Measurements from ENCODE around the gene DRGX.

Gene DRGX

GRCh38 chr10:49414496-49414895, 18.6 kb upstream of the DRGX start:
- Histone ChIP-seq H3K36me3 (replicated peaks; ENCODE audit: insufficient read depth, low read length) (no peaks in the 10 kb centered on the region), H3K4me2 (ENCODE audit: low read depth, low read length) (no peak overlapping the region), H3K4me1 (ENCODE audit: low read length) (no peaks in the 10 kb centered on the region), H3K9me2 (replicated peaks; ENCODE audit: insufficient read depth, low read length) (no peaks in the 10 kb centered on the region), H2AFZ (ENCODE audit: low read length) (no peak overlapping the region), H3F3A (ENCODE audit: insufficient read depth, low read length) (no peaks in the 10 kb centered on the region), H4K20me1 (ENCODE audit: insufficient read depth, low read length) (no peaks in the 10 kb centered on the region), H3K79me2 (ENCODE audit: low read length) (no peaks in the 10 kb centered on the region), H3K27ac (ENCODE audit: low read length) (no peak overlapping the region), H3K27me3 (replicated peaks; ENCODE audit: insufficient read depth, low read length) (no peaks in the 10 kb centered on the region), H3K9me3 (replicated peaks; ENCODE audit: insufficient read depth, low read length) (no peaks in the 10 kb centered on the region), H3K4me3 (ENCODE audit: low read length) (no peak overlapping the region), H3K9ac (ENCODE audit: low read length) (no peak overlapping the region)
- TF ChIP-seq EZH2 (optimal IDR thresholded peaks at IDR 0.05; ENCODE audit: low read depth, low read length) (no peak), EZH2phosphoT487 (IDR thresholded peaks at IDR 0.05; ENCODE audit: low read length) (no peak)
- TF ChIP-seq, protein P1, sequence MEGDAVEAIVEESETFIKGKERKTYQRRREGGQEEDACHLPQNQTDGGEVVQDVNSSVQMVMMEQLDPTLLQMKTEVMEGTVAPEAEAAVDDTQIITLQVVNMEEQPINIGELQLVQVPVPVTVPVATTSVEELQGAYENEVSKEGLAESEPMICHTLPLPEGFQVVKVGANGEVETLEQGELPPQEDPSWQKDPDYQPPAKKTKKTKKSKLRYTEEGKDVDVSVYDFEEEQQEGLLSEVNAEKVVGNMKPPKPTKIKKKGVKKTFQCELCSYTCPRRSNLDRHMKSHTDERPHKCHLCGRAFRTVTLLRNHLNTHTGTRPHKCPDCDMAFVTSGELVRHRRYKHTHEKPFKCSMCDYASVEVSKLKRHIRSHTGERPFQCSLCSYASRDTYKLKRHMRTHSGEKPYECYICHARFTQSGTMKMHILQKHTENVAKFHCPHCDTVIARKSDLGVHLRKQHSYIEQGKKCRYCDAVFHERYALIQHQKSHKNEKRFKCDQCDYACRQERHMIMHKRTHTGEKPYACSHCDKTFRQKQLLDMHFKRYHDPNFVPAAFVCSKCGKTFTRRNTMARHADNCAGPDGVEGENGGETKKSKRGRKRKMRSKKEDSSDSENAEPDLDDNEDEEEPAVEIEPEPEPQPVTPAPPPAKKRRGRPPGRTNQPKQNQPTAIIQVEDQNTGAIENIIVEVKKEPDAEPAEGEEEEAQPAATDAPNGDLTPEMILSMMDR (IDR thresholded peaks at IDR 0.05; ENCODE audit: low read length): no peak
- no peak for DNase-seq

GRCh38 chr10:49412571-49412970, 16.7 kb upstream of the DRGX start:
- H3K36me3 ChIP-seq (replicated peaks; ENCODE audit: insufficient read depth, low read length): no peaks in the 10 kb centered on the region
- no peak overlapping the region for H3K9ac ChIP-seq (ENCODE audit: low read length)
- H3F3A ChIP-seq (ENCODE audit: insufficient read depth, low read length): no peaks in the 10 kb centered on the region
- H3K27ac ChIP-seq (ENCODE audit: low read length): no peak overlapping the region
- H4K20me1 ChIP-seq (ENCODE audit: insufficient read depth, low read length): no peaks in the 10 kb centered on the region
- H2AFZ ChIP-seq (ENCODE audit: low read length): no peak overlapping the region
- no peak for DNase-seq
- H3K4me1 ChIP-seq (ENCODE audit: low read length): no peaks in the 10 kb centered on the region
- H3K4me3 ChIP-seq (ENCODE audit: low read length): no peak overlapping the region
- H3K9me3 ChIP-seq (replicated peaks; ENCODE audit: insufficient read depth, low read length): no peaks in the 10 kb centered on the region
- no peak overlapping the region for H3K4me2 ChIP-seq (ENCODE audit: low read depth, low read length)
- TF ChIP-seq, protein P1 (IDR thresholded peaks at IDR 0.05; ENCODE audit: low read length): no peak
- TF ChIP-seq EZH2phosphoT487 (IDR thresholded peaks at IDR 0.05; ENCODE audit: low read length) (no peak), EZH2 (optimal IDR thresholded peaks at IDR 0.05; ENCODE audit: low read depth, low read length) (no peak)
- no peaks in the 10 kb centered on the region for H3K79me2 ChIP-seq (ENCODE audit: low read length)
- no peaks in the 10 kb centered on the region for H3K27me3 ChIP-seq (replicated peaks; ENCODE audit: insufficient read depth, low read length)
- H3K9me2 ChIP-seq (replicated peaks; ENCODE audit: insufficient read depth, low read length): no peaks in the 10 kb centered on the region

DNA sequence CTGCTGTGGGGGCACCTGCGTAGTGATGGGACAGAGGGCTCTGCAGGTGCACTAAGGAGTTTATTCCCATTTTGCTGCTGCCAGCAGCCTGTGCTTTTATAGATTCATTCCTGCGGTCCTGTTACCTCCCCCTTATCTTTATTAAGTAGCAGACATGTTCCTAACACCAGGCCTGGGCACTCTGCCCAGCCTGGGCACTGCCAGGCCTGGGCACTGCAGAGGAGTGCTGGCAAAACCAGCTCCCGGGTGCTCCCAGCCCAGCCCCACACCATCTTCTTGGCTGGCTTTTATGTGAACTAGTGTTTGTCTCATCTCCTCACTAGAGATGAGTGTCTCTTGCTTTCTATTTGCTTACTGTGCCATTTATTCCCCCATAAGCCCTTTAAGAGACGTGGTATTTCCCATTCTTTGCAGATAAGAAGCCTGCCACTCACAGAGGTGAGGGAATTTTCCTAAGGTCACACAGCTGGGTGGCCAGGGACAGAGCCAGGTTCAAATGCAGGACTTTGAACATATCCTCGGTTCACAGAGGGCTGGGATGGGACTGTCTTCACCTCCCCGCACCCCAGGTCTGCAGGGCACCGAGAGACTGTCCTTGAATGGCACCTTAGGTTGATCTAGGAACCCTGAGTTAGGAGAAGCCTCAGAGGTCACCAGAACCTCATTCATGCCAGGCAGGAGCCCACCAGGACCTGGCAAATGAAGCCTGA, 14.6 kb upstream of the DRGX start:
- Histone ChIP-seq H3K9me2 (replicated peaks; ENCODE audit: insufficient read depth, low read length) (no peaks in the 10 kb centered on the region), H3K27ac (ENCODE audit: low read length) (no peak overlapping the region), H2AFZ (ENCODE audit: low read length) (no peak overlapping the region), H3K4me1 (ENCODE audit: low read length) (no peaks in the 10 kb centered on the region), H3K4me2 (ENCODE audit: low read depth, low read length) (no peak overlapping the region), H3K36me3 (replicated peaks; ENCODE audit: insufficient read depth, low read length) (no peaks in the 10 kb centered on the region), H3F3A (ENCODE audit: insufficient read depth, low read length) (no peaks in the 10 kb centered on the region), H3K4me3 (ENCODE audit: low read length) (no peak overlapping the region), H3K9ac (ENCODE audit: low read length) (no peak overlapping the region), H3K27me3 (replicated peaks; ENCODE audit: insufficient read depth, low read length) (no peaks in the 10 kb centered on the region), H4K20me1 (ENCODE audit: insufficient read depth, low read length) (no peaks in the 10 kb centered on the region), H3K79me2 (ENCODE audit: low read length) (no peaks in the 10 kb centered on the region), H3K9me3 (replicated peaks; ENCODE audit: insufficient read depth, low read length) (no peaks in the 10 kb centered on the region)
- TF ChIP-seq EZH2phosphoT487 (IDR thresholded peaks at IDR 0.05; ENCODE audit: low read length) (no peak), EZH2 (optimal IDR thresholded peaks at IDR 0.05; ENCODE audit: low read depth, low read length) (no peak)
- TF ChIP-seq, protein P1 (IDR thresholded peaks at IDR 0.05; ENCODE audit: low read length): no peak
- no peak for DNase-seq

Measured in MM.1S (cell line).